ENCODE measurements around the gene CD302. TPM values are rescaled to one million over a fixed set of nuclear protein-coding genes. Genes with fewer than 3 reads are reported as not detected.

CD302 gene
- total RNA-seq, 1 experiment from 2014 or later: 0.68 TPM

DNA sequence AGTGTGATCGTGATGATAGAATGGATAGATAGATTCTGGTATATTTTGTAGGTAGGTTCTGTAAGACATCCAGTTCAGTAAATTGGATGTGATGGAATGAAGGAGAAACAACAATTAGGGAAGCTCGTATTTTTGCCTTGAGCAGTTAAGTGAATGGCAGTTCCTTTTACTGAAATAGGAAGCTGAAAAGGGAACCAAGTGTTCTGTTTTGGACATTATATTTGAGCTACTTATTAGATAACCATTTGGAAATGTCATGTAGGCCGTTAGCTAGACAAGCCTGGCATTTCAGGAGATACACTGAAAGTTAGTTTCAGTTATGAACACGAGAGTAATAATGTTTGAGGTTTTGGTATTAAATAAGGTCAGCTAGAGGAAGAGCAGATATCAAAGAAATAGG is 44.2 kb downstream of the CD302 start:
- no peak overlapping the region for H2BK5ac ChIP-seq (ENCODE audit: insufficient read length, low read length)
- no peak overlapping the region for H3K14ac ChIP-seq (ENCODE audit: insufficient read depth, low read length)
- H3K27ac ChIP-seq (ENCODE audit: insufficient read length, low read depth, low read length): no peak overlapping the region
- no peaks in the 10 kb centered on the region for H3K27me3 ChIP-seq (ENCODE audit: insufficient read depth, low read length)
- H3K4me1 ChIP-seq (ENCODE audit: insufficient read depth, low read length): no peaks in the 10 kb centered on the region
- H2BK120ac ChIP-seq (ENCODE audit: low read depth, low read length, poor library complexity, severe bottlenecking): no peak overlapping the region
- peaks cover 4% of the 10 kb centered on the region for H3K79me1 ChIP-seq (ENCODE audit: insufficient read depth, low read depth, low read length, poor library complexity, severe bottlenecking)
- no peak for DNase-seq
- H3K4me3 Mint-ChIP-seq: no peak overlapping the region
- H3K4ac ChIP-seq (ENCODE audit: low read depth, low read length): no peak overlapping the region
- no peak overlapping the region for H2AK5ac ChIP-seq (ENCODE audit: insufficient read length, low read length)
- WGBS (ENCODE audit: extremely low coverage, insufficient read length, low lambda C conversion rate): no CpG with 5 or more reads among the region's 4 CpGs
- H3K23me2 ChIP-seq (ENCODE audit: insufficient read length, low read depth, low read length, poor library complexity, severe bottlenecking): no peaks in the 10 kb centered on the region
- H4K8ac ChIP-seq (replicated peaks; ENCODE audit: insufficient read length, low read depth, low read length): no peak overlapping the region
- no peak overlapping the region for H3K27ac Mint-ChIP-seq
- H3K36me3 Mint-ChIP-seq (ENCODE audit: insufficient read depth in 1 of 3, low read depth in 3 of 3): peaks cover 20 to 57% (median 49%) of the 10 kb centered on the region in 3 experiments; a peak in 6 of 7 replicates
- H4K91ac ChIP-seq (ENCODE audit: insufficient read length, low read depth, low read length): no peak overlapping the region
- H4K20me1 ChIP-seq (ENCODE audit: control insufficient read depth, insufficient read depth, insufficient read length): no peaks in the 10 kb centered on the region
- H3K23ac ChIP-seq (ENCODE audit: insufficient read length, low read depth, low read length): no peak overlapping the region
- H3K4me2 ChIP-seq (ENCODE audit: insufficient read depth, insufficient read length, low read length): no peak overlapping the region
- H3T11ph ChIP-seq (ENCODE audit: low read length): no peak overlapping the region
- H2AFZ ChIP-seq (ENCODE audit: low read length): no peak overlapping the region
- no peaks in the 10 kb centered on the region for H3K27me3 Mint-ChIP-seq (ENCODE audit: low read depth)
- no peak overlapping the region for H3K56ac ChIP-seq (ENCODE audit: insufficient read length, low read depth, low read length)
- no peak overlapping the region for H2BK15ac ChIP-seq (ENCODE audit: low read depth, low read length)
- no peak overlapping the region for H3K9ac ChIP-seq (ENCODE audit: extremely low read depth, insufficient read length, low read length)
- H3K79me2 ChIP-seq (ENCODE audit: insufficient read depth, low read length): peaks cover 4% of the 10 kb centered on the region; the same call in 1 of the 2 replicates
- no peak overlapping the region for H2BK20ac ChIP-seq (ENCODE audit: low read depth, low read length, poor library complexity, severe bottlenecking)
- H3K9me3 Mint-ChIP-seq: no peaks in the 10 kb centered on the region
- no peaks in the 10 kb centered on the region for H3K4me1 Mint-ChIP-seq
- no peak overlapping the region for H2BK12ac ChIP-seq (ENCODE audit: insufficient read length, low read depth, low read length)
- no peaks in the 10 kb centered on the region for H3K9me3 ChIP-seq (ENCODE audit: control insufficient read depth, low read depth, low read length)
- TF ChIP-seq, protein P1, sequence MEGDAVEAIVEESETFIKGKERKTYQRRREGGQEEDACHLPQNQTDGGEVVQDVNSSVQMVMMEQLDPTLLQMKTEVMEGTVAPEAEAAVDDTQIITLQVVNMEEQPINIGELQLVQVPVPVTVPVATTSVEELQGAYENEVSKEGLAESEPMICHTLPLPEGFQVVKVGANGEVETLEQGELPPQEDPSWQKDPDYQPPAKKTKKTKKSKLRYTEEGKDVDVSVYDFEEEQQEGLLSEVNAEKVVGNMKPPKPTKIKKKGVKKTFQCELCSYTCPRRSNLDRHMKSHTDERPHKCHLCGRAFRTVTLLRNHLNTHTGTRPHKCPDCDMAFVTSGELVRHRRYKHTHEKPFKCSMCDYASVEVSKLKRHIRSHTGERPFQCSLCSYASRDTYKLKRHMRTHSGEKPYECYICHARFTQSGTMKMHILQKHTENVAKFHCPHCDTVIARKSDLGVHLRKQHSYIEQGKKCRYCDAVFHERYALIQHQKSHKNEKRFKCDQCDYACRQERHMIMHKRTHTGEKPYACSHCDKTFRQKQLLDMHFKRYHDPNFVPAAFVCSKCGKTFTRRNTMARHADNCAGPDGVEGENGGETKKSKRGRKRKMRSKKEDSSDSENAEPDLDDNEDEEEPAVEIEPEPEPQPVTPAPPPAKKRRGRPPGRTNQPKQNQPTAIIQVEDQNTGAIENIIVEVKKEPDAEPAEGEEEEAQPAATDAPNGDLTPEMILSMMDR (conservative IDR thresholded peaks at IDR 0.05): no peak
- no peak overlapping the region for H3K18ac ChIP-seq (ENCODE audit: insufficient read length, low read depth, low read length)
- no peak overlapping the region for H4K5ac ChIP-seq (ENCODE audit: insufficient read length, low read depth, low read length)
